ENCODE results near the gene KIF27.
"Not testable (repeated sequence)": the region's sequence is repeated elsewhere in the genome, so short reads cannot be mapped to it uniquely, and the experiment has no call there.

DNA sequence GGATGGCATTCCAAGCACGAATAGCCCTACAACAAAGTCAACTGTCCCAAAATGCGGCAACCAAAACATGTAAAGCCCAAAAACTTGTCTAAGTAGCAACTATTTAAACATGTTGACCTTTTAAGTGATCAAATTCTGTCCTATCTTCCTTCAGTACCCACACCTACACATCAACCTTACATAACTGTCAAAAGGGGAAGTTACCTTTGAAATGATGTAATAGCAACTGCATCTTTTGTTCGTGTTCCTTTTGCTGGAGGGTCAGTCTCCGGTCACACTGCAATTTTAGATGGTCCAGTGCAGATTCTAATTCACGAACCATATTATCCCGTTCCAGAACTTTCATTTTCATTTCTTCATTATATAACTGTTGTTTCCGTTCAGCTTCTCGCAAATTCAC, 71.3 kb downstream of the KIF27 start:
- TF ChIP-seq POLR2A, POLR2AphosphoS5 (IDR thresholded peaks at IDR 0.05): not testable (repeated sequence)
- TF ChIP-seq, protein P1, sequence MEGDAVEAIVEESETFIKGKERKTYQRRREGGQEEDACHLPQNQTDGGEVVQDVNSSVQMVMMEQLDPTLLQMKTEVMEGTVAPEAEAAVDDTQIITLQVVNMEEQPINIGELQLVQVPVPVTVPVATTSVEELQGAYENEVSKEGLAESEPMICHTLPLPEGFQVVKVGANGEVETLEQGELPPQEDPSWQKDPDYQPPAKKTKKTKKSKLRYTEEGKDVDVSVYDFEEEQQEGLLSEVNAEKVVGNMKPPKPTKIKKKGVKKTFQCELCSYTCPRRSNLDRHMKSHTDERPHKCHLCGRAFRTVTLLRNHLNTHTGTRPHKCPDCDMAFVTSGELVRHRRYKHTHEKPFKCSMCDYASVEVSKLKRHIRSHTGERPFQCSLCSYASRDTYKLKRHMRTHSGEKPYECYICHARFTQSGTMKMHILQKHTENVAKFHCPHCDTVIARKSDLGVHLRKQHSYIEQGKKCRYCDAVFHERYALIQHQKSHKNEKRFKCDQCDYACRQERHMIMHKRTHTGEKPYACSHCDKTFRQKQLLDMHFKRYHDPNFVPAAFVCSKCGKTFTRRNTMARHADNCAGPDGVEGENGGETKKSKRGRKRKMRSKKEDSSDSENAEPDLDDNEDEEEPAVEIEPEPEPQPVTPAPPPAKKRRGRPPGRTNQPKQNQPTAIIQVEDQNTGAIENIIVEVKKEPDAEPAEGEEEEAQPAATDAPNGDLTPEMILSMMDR (IDR thresholded peaks at IDR 0.05): not testable (repeated sequence)

All from prostate gland (tissue), 2 donors.